NCI-H2171 (cell line): ENCODE measurements around the gene ACOX3.

Experiments
- DNase-seq: peaks from one replicate; lab custom pipeline; 2025; lab: John Stamatoyannopoulos, UW

The ACOX3 gene

DNA sequence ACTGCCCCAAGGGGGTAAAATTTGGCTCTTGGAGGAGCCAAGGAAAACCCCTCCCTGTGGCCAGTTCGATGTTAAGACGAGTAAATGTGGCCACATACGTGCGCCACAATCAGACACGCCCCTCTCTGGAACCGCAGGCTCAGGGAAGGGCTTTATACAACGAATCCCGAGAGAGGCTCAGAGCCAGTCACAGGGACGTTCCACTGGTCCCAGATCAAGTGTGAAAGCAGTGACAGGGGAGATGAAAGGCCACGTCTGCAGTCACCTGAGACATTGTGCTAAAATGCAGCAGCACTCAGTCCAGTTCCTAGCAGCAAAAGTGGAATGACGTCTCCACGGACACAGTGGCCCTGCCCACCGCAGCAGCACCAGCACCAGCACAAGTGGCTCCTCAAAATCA, 68.0 kb downstream of the ACOX3 start:
- no peak for DNase-seq

DNA sequence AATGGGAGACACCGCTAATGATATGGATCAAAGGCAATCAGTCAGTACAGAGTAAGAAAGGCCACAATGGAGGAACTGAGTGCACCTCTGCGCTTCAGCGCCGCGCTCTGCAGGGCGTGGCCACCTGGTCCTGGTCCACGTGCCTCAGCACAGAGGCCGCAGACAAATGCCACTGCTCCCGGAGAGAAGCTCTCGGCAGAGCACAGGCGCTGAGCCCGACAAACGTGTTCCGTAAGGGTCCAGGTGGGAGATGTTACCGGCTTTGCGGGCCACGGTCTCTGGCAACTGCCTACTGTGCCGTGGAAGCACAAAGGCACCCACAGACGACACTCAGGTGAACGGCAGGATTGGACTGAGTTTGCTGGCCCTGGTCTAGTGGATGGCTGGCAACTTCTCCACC, 68.9 kb downstream of the ACOX3 start:
- no peak for DNase-seq

DNA sequence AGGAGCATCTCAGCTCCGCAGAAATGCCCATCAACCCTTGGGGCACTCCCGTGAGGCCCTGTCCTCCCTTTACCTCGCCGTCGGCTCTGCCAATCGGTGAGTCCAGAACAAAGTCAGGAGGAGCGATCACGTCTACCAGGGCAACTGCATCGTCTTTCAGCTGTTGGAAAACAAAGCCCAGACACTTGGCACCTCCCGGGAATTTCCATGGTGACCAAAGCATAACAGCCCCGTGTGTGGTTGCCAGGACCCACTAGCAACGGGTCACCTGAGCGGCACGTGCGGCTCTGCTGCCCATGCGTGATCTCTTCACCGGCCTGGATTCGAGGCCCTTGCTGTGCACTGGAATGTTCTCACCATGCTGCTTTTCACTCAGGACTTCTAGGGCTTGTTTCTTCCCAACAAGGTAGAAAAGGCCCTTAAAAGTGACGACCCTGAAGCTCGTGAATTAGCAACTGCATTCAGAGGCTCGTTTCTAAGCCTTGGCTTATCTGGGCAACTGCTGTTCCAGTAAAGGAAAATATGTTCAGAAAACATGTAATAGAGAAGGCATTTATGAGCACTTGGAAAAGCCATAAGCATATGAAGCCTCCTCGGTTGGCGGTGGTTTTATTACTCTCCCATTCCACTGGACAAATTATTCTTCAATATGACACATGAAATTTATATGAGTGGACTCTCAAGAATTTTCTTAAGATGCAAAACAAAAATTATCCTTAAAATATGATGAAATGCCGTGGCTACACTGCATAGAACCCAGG, 69.5 kb downstream of the ACOX3 start:
- DNase-seq, result no peak

DNA sequence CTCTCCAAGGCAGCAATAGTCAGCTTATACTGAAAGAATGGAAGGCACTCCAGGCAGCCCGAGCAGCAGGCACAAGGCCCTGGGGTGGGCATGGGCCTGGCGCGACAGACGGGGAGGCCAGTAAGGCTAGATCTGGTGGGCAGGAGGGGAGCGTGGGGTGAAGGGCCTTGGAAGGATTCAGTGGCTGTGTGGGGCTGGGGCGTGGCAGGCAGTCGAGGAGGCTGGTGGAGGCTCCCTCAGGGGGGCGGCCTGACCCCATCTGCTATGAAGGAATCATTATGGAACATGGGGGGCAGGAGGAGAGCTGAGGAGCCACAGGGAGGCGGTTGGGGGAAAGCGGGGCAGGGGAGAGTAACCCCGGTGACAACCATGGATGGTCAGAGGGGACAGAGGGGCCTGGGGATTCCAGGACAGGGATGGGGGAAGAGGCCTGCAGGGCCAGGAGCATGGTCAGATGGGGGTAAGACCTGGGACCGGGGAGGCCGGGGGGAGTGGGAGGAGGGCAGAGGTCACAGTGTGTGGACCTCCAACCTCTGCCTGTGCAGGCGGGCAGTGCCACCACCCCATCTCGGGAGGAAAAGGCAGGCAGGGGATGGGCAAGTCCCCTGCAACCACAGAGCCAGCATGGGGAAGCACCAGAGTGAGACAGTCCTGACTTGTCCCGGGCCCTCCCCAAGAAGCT, 70.3 kb downstream of the ACOX3 start:
- no peak for DNase-seq

DNA sequence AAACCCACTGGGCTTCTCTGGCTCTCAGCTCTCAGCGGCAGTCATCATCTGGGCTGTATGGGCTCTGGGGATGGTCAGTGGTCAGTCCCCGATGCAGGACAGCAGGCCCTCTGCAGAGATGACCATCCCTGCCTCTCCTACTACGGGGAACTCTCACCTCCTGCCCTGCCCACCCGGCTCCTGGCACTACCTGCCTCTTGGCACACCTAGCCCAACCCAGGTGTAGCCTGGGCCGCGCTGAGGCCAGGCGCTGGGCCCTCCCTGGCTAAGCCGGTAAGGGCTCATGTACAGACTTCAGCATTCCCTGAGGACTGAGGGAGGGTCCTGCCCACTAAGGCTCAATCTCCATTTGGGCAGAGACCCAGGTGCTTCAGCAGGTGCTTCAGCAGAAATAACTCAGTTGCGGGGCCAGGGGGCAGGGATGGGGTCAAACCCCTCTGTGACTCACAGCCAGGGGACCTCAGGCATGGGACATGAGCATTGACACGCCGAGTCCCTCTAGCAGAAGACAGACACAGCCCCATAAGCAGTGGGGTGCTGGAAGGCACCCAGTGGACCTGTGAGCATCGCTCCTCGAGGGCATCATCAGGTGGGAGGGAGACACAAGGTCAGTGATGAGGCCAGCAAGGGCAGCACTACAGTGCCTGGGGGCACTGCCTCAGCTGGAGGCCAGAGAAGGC, 71.0 kb downstream of the ACOX3 start:
- DNase-seq, result no peak

DNA sequence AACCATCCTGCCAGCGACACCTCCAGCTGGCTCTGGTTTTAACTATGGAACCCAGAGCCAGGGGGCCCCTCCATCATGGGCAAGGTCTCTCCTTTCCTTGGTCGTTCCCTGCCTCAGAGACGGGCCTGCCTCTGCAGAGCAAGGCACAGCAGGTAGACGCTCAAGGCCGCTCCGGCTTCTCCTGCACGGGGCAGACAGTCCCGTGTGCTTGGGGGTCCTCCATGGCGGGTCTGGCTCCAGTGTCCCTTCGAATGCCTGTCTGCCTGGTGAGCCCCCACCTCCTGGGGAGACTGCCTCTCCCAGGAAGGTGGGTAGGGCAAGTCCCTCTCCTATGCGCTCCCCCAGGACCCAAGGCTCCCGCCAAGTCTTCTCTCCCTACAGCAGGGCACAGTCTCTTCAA, 71.5 kb downstream of the ACOX3 start:
- DNase-seq, result no peak

DNA sequence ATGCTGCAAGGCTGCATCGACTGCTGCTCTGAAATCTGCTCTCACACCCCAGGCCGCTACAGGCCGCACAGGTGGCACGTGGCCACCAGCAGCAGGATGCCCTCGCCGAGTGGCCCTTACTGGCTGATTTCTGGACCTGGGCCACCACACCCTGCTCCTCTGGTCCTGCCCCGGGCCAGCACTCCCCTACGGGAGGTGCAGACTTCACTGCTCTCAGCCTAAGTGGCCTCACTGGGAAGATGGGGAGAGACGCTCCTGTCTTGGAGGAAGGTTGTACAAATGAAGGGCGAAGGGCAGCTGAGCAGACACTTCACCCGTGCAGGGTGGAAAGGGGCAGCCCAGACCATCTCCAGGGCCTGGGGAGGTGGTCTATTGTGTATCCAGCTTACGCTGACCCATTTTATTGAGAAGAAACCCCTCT, 72.5 kb downstream of the ACOX3 start:
- DNase-seq, result no peak

DNA sequence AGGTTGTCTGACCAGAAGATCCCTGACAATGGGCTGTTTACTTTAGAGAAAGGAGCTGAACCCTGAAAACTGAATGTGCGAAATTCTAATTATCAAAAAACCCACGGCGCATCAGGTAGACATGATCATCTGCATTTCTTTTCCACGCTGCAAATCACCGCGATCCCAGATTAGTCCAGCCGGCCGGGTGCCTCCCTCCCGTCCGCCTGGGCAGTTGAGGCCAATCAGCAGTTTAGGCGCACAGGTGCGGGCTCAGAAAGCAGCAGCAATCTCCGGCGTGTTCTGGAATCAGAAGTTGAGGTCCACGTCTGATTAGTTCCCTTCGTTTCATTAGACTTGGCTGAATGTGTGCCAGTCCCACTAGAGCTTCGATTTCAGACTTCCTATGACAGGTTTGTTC, 73.9 kb downstream of the ACOX3 start:
- no peak for DNase-seq

DNA sequence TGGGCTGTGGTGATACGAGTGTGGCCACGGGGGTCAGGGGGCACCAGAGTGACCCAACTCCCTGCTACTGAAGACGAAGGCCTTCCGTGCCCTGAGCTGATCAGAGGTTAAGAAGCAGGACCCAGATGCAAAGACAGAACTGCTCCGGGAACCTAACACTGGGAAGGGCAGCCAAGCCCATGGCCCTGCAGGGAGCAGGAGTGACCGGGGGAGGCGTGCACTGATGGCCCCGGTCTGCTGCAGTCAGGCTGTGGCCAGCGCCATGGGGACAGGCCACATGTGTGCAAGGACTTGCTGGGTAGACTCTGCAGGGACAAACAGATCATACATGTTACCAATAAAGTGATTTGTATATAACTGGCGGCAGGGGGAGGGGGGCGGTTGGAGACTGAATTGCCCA, 74.6 kb downstream of the ACOX3 start:
- no peak for DNase-seq

DNA sequence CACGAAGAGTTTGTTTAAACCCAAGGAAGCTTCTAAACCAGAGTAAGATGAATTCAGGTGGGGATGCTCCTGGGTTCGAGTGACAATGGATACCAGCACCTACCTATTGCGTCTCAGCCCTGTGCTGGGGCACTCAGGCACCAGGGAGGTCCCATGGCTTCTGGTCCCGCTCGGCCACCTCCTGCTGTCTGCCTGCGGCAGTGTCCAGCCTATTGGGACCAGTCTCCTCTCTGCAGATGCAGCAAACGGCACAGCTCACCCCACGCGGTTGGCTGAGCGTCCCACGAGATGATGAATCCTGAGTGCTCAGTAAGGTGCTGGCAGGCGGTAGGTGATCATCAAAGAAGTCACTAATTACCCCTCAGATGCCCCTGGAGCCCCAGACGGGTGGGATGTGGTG, 75.2 kb downstream of the ACOX3 start:
- no peak for DNase-seq

DNA sequence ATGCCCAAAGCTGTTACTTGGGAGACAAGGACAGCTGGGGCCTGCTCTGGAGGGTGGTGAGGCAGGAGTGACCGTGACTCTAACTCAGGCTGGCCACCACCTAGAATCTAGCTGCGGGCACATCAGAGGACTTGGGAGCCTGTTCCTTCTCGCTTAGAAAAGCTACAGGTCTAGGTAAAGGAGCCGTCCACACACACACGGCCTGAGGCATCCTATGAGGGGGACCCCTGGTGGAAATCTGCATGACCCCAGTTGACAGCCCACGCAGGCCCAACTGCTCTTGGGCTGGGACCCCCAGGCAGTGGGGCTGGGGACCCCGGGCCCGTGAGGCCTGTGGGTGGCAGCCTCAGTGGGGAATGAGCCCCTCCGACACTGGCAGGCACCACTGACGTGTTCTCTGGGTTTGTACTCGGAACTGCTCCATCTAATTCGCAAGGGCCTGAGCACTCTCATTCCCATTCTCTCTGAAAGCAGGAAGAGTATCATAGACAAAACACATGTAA, 75.6 kb downstream of the ACOX3 start:
- no peak for DNase-seq

DNA sequence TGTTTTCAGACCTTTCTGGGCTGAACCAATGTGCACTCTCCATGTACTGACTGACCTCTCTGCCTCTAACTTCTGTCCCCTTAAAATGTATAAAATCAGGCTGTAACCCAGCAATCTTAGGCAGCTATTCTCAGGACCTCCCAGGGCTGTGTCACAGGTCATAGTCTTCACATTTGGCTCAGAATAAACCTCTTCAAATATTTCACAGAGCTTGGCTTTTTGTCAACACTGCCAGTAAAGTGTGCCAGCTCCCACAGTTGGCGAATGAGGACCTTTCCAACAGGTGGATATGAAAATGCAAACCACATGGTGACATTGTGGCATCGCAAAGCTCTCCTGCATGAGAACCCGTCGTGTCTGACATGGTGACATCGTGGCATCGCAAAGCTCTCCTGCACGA, 76.4 kb downstream of the ACOX3 start:
- DNase-seq, result no peak

DNA sequence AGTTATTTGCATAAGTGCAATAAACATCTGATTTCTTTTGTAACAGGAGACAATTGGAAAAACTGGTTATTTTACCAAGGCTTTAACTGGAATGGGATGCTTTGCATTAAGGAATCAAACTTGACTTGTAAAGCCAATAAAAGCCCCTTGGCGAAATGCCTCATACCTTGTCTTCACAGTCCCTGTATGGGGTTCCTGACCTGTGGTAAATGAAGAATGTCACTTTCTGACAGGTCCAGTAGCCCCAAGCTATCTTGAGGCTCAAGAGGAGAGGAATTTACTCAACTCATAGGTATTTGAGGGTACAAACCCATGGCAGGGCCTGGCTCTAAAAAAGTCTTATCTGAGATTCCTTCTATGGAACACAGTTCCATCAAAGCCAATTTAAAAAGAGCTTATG, 78.0 kb downstream of the ACOX3 start:
- no peak for DNase-seq

DNA sequence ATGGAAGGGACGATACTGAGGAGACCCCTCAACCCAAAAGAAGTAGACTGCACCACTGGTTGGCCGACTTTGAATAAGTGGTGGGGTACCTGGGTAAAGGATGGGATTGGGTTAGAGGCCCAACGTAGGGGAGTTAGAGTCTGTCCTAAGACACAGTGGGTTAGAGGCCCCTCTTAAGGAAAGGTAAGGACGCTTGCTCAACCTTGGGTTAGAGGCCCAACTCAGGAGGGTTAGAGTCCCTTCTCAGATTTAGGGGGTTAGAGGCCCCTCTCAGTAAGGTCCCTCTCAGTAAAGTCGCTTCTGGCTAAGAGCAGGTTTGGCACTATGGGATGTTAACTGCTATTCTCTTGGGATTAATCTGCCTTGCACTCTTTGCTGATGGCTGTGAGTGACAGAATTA, 81.3 kb downstream of the ACOX3 start:
- DNase-seq, result no peak

DNA sequence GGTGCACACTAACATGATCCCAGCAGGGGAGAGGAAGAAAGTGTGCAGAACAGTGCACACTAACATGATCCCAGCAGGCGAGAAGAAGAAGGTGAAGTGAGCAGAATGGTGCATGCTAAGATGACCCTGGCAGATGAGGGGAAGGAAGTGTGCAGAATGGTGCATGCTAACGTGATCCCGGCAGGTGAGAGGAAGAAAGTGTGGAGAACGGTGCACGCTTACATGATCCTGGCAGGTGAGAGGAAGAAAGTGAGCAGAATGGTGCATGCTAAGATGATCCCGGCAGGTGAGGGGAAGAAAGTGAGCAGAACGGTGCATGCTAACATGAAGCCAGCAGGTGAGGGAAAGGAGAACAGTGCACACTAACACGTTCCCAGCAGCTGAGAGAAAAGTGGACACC, 83.7 kb downstream of the ACOX3 start:
- DNase-seq, result no peak

DNA sequence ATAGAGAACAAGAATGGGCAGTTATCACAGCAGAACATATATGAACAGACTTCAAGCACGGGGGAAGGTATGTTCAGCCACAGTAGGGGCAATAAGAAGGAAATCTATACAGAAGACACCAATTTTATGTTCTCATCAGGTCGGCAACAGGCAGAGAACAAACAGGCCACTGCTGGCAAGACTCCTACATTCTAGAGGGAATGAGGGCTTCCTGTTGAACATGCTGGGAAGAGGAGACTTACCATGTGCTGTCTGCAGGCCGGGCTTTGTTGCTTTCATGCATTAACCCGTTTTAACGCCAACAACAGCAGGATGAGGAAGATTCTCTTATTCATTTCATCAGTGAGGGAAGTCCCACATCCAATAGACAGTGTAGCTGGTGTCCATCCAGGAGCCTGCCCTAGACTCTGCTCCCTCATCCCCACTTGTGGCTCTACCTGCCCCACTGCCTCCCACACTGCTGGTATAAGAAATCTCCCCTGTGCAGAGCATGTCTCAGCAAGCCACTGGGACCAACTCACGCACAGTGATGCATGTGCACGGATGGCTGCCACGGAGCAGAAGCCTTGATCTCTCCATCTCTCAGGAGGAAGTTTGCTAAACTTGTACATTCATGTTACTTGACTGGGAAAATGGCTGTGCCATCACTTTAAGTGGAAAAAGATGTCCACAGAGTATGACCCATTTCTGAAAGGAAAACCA, 84.5 kb downstream of the ACOX3 start:
- DNase-seq, result no peak

DNA sequence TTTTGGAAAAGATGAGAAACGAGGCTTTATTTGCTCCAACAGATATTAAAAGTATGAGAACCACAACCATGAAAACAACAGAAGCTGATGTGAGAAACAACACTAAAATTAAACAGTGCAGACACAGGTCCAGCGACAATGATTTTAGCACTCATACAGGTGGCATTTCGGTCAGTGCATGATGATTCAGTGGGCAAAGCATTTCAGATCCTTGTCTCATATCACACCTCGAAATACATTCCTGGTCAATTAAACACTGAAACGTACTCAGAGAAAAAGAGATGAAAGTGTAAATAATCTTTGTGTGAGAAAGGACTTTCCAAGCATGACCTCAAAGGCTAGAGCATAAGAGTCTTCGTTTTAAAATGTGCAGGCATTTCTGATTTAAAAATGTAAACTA, 85.2 kb downstream of the ACOX3 start:
- DNase-seq, result no peak

DNA sequence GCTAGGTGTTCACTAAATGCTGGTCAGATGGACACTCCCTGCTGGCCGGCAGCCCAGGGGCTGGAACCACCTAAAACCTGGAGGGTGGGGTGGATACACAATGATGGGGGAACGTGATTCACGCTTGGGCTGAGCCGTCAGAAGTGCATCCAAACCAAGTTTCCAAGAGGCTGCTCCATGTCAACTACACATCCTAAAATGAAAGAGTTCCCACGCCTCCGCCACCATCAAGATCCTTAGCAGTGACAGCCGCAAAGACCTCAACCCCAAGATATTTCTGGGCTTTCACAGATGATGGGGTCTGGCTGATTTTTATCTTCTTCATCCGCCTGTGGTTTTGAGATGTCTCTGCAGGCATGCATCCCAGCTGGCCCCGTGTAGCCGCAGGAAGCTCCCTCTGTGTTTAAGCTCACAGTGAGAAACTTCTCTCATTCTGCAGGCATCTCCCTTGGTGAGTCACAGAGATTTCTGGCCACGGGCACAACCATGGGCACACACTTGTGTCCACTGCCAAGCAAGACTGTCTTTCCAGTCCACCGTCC, 86.5 kb downstream of the ACOX3 start:
- DNase-seq, result no peak

DNA sequence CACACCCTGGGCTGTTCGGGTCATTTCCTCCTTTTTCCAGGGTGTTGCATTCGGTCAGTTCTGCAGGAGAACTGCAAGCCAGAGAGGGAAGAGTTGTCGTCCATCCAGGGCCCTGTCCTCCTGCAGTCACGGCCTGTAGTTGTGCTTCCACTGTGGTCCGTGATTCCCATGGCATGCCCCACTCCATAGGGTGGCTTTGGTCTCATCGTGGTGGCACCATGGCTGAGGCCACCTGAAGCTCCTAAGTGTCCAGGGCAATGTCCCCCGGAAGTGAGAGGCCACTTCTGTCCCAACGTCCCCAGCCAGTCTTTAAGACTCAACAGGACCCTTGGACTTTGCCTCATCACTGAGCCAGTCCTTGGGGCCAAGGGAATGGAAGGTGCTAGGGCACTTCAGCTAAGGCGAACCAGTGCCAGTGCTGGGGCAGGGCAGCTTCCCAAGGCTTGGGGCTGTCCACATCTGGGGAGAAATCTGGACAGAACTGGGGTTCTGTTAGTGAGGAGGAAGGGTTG, 87.3 kb downstream of the ACOX3 start:
- no peak for DNase-seq

DNA sequence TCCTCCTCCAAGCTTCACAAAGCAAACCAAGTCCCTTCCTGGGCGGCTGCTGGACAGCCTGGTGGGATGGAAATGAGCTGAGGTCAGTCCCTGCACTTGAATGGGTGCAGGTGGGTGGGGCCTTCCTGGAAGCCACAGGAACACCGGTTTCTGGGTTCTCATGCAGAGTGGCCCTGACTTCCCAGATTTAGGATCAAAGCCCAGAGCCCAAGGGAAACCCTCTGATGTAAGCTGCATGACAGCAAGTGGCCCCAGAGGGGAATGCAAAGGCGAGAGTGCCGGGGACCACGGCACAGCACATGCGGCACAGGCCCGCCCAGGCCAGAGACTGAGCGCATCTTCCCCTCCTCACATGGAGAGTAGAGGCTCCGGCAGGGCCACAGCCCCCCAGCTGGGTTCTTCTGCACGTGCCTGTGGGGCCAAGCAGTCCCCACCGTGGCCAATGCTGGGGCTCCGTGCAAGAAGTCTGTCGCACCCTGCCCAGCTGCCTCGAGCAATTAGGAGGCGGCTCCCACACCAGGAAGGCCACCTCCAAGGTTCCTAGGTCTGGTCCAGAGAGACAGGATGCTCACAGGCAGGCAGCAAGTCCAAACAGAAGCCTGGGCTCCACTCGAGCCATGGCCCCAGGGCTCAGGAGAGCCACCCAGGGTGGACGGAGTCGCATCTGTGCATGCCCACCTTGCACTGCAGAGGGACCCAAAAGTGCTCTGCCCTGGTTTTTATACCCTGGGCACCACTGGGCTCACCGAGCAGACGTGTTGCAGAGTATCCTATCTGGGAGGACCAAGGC, 88.0 kb downstream of the ACOX3 start:
- no peak for DNase-seq

DNA sequence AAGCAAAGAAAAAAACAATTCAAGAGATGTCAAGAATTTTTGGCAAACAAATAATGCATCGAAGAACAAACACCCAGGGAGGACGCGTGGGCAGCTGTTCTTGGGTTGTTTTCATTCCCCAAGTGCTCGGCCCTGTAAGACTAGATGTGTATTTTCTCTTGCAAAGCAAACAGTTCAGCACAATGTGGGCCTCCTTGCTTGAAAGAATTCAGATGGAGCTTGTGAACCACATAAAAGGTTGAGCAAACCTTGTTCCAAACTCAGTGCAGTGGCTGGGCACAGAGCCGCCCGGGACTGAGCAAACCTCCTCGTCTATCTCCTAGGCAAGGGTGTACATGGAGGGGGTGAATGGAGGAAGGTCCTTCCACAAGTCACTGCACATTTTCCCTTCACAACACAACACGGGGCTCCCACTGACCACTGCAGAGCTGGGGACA, 88.6 kb downstream of the ACOX3 start:
- DNase-seq, result no peak
